Measurements from ENCODE around the gene CHRNB2. TPM values are rescaled to one million over a fixed set of nuclear protein-coding genes. Genes with fewer than 3 reads are reported as not detected.

The CHRNB2 gene
- total RNA-seq, 1 donor from 2014 or later: not detected

- TF ChIP-seq CTCF (conservative IDR thresholded peaks at IDR 0.05; ENCODE audit: low read depth, low read length): no peak
- DNase-seq (ENCODE audit: low read depth): no peak
- H3K4me3 ChIP-seq (ENCODE audit: low read depth, low read length): no peak overlapping the region
These were observed 22.2 kb downstream of the CHRNB2 start for GRCh38 chr1:154589780-154590179.

- TF ChIP-seq CTCF (conservative IDR thresholded peaks at IDR 0.05; ENCODE audit: low read depth, low read length): no peak
- no peak overlapping the region for H3K4me3 ChIP-seq (ENCODE audit: low read depth, low read length)
These were observed 23.2 kb downstream of the CHRNB2 start for GRCh38 chr1:154590756-154591155.

GRCh38 chr1:154591206-154591605 is 23.6 kb downstream of the CHRNB2 start:
- DNase-seq (ENCODE audit: low read depth): no peak
- no peak for TF ChIP-seq CTCF (conservative IDR thresholded peaks at IDR 0.05; ENCODE audit: low read depth, low read length)
- no peak overlapping the region for H3K4me3 ChIP-seq (ENCODE audit: low read depth, low read length)

More at GRCh38 chr1:154590756-154591155, 23.2 kb downstream of the CHRNB2 start:
- no peak for DNase-seq (ENCODE audit: low read depth)

GRCh38 chr1:154593390-154593789 is 25.8 kb downstream of the CHRNB2 start:
- TF ChIP-seq CTCF (conservative IDR thresholded peaks at IDR 0.05; ENCODE audit: low read depth, low read length): no peak
- no peak overlapping the region for H3K4me3 ChIP-seq (ENCODE audit: low read depth, low read length)
- DNase-seq (ENCODE audit: low read depth): no peak

GRCh38 chr1:154594811-154595210 is 27.2 kb downstream of the CHRNB2 start:
- TF ChIP-seq CTCF (conservative IDR thresholded peaks at IDR 0.05; ENCODE audit: low read depth, low read length): no peak
- no peak overlapping the region for H3K4me3 ChIP-seq (ENCODE audit: low read depth, low read length)
- no peak for DNase-seq (ENCODE audit: low read depth)

GRCh38 chr1:154595621-154596020 is 28.0 kb downstream of the CHRNB2 start:
- no peak overlapping the region for H3K4me3 ChIP-seq (ENCODE audit: low read depth, low read length)
- DNase-seq (ENCODE audit: low read depth): no peak
- no peak for TF ChIP-seq CTCF (conservative IDR thresholded peaks at IDR 0.05; ENCODE audit: low read depth, low read length)

- no peak overlapping the region for H3K4me3 ChIP-seq (ENCODE audit: low read depth, low read length)
- no peak for TF ChIP-seq CTCF (conservative IDR thresholded peaks at IDR 0.05; ENCODE audit: low read depth, low read length)
- DNase-seq (ENCODE audit: low read depth): no peak
These were observed 31.5 kb downstream of the CHRNB2 start for GRCh38 chr1:154598871-154599635.

Measured in epithelial cell of proximal tubule (primary cell).